HG03565 (cell line): ENCODE data around the gene CADM1.

Source experiments
- ATAC-seq: cut with Tn5 transposase; IDR thresholded peaks from one replicate; pipeline ENCODE4 v1.9.1; 2021; ENCODE audit warnings: mild to moderate bottlenecking, moderate library complexity; ENCODE audit not compliant: unreplicated experiment

CADM1 gene

GRCh38 chr11:115256397-115257197, 247.6 kb downstream of the CADM1 start:
- ATAC-seq = peak; percentile 93

GRCh38 chr11:115255006-115255762, 249.0 kb downstream of the CADM1 start:
- no peak for ATAC-seq

- ATAC-seq = no peak
Measured at GRCh38 chr11:115251126-115251525, 253.1 kb downstream of the CADM1 start.

- ATAC-seq = no peak
Measured at GRCh38 chr11:115249061-115249578, 255.1 kb downstream of the CADM1 start.

GRCh38 chr11:115247953-115248352, 256.3 kb downstream of the CADM1 start:
- ATAC-seq = no peak

- ATAC-seq = no peak
Measured at GRCh38 chr11:115247361-115247760, 256.9 kb downstream of the CADM1 start.

GRCh38 chr11:115244758-115245157, 259.5 kb downstream of the CADM1 start:
- no peak for ATAC-seq

GRCh38 chr11:115244296-115244695, 259.9 kb downstream of the CADM1 start:
- no peak for ATAC-seq

GRCh38 chr11:115242982-115243381, 261.2 kb downstream of the CADM1 start:
- ATAC-seq = no peak

- no peak for ATAC-seq
Measured at GRCh38 chr11:115241899-115242298, 262.3 kb downstream of the CADM1 start.

- no peak for ATAC-seq
Measured at GRCh38 chr11:115238791-115239190, 265.4 kb downstream of the CADM1 start.

GRCh38 chr11:115238086-115238485, 266.1 kb downstream of the CADM1 start:
- ATAC-seq = no peak

- ATAC-seq = no peak
Measured at GRCh38 chr11:115237578-115237977, 266.6 kb downstream of the CADM1 start.

GRCh38 chr11:115234794-115235193, 269.4 kb downstream of the CADM1 start:
- ATAC-seq = no peak

- ATAC-seq = no peak
Measured at GRCh38 chr11:115226556-115226955, 277.7 kb downstream of the CADM1 start.

- no peak for ATAC-seq
Measured at GRCh38 chr11:115224551-115224950, 279.7 kb downstream of the CADM1 start.

- ATAC-seq = peak; percentile 17
Measured at GRCh38 chr11:115222863-115223530, 281.2 kb downstream of the CADM1 start.

- peak; percentile 97 for ATAC-seq
Measured at GRCh38 chr11:115222218-115222862, 281.9 kb downstream of the CADM1 start.

- peak; percentile 25 for ATAC-seq
Measured at GRCh38 chr11:115221461-115222069, 282.6 kb downstream of the CADM1 start.

- no peak for ATAC-seq
Measured at GRCh38 chr11:115220911-115221310, 283.3 kb downstream of the CADM1 start.
